Vagina (tissue), 2 donors: ENCODE measurements around the gene MAPK1.

ENCODE experiments used
- CTCF ChIP-seq, 3 experiments: fragments of 450-650 bp in 2 of 3; fragments of 200-600 bp in 1 of 3; sonication (generic) in 1 of 3; IDR thresholded peaks; one replicate each; pipeline ENCODE4 v1.5.1; 2017 to 2019; ENCODE audit warnings: antibody characterized with exemption in 3 of 3, mild to moderate bottlenecking in 2 of 3, moderate library complexity in 2 of 3
- POLR2A ChIP-seq, 2 donors: fragments of 450-650 bp; IDR thresholded peaks; one replicate each; pipeline ENCODE4 v1.6.1; 2017; ENCODE audit warnings: antibody characterized with exemption in 2 of 2, mild to moderate bottlenecking in 2 of 2, moderate library complexity in 2 of 2
- POLR2AphosphoS5 ChIP-seq, 2 donors: sonication (generic); formaldehyde crosslinking; IDR thresholded peaks; one replicate each; pipeline ENCODE4 v1.9.0; 2017; ENCODE audit warnings: antibody characterized with exemption in 2 of 2, mild to moderate bottlenecking in 2 of 2, low read depth in 1 of 2; ENCODE audit not compliant: insufficient read depth in 1 of 2

GRCh38 chr22:21889251-21889990 is 22.0 kb upstream of the MAPK1 start:
- TF ChIP-seq POLR2A (IDR thresholded peaks at IDR 0.05), result no peak
- no peak for TF ChIP-seq POLR2AphosphoS5 (IDR thresholded peaks at IDR 0.05; ENCODE audit: insufficient read depth in 1 of 2, low read depth in 1 of 2)
- TF ChIP-seq CTCF (IDR thresholded peaks at IDR 0.05), result no peak
